Measurements from ENCODE around the gene ATXN1L.
"Not testable (repeated sequence)": the region's sequence is repeated elsewhere in the genome, so short reads cannot be mapped to it uniquely, and the experiment has no call there.

Gene ATXN1L

GRCh38 chr16:71852561-71852960 is 6.8 kb downstream of the ATXN1L start:
- DNase-seq, result no peak

- DNase-seq, result no peak
These were observed 7.6 kb downstream of the ATXN1L start for GRCh38 chr16:71853413-71853812.

- DNase-seq, result no peak
These were observed 8.7 kb downstream of the ATXN1L start for GRCh38 chr16:71854369-71854948.

- no peak for DNase-seq
These were observed 10.3 kb downstream of the ATXN1L start for GRCh38 chr16:71855937-71856662.

- DNase-seq, result no peak
These were observed 14.2 kb downstream of the ATXN1L start for GRCh38 chr16:71859762-71860521.

GRCh38 chr16:71863995-71864394 is 18.2 kb downstream of the ATXN1L start:
- DNase-seq, result no peak

- DNase-seq, result no peak
These were observed 19.5 kb downstream of the ATXN1L start for GRCh38 chr16:71865173-71865863.

GRCh38 chr16:71867175-71867574 is 21.4 kb downstream of the ATXN1L start:
- DNase-seq, result not testable (repeated sequence)

- DNase-seq, result no peak
These were observed 22.2 kb downstream of the ATXN1L start for GRCh38 chr16:71867939-71868338.

- DNase-seq, result no peak
These were observed 23.3 kb downstream of the ATXN1L start for GRCh38 chr16:71869089-71869488.

- no peak for DNase-seq
These were observed 25.0 kb downstream of the ATXN1L start for GRCh38 chr16:71870818-71871217.

- no peak for DNase-seq
These were observed 27.4 kb downstream of the ATXN1L start for GRCh38 chr16:71873199-71873598.

- no peak for DNase-seq
These were observed 33.1 kb downstream of the ATXN1L start for GRCh38 chr16:71878911-71879310.

GRCh38 chr16:71880176-71880575 is 34.4 kb downstream of the ATXN1L start:
- DNase-seq, result no peak

GRCh38 chr16:71882505-71883167 is 36.9 kb downstream of the ATXN1L start:
- peak in 29 of 51 donors; percentile 2 to 66 (median 25) for DNase-seq

GRCh38 chr16:71883168-71883848 is 37.5 kb downstream of the ATXN1L start:
- DNase-seq, result peak in 33 of 51 donors; percentile 3 to 75 (median 41)

- DNase-seq, result peak in 50 of 51 donors; percentile 13 to 84 (median 64)
These were observed 38.3 kb downstream of the ATXN1L start, which contains the start of gene ZNF821 for GRCh38 chr16:71883849-71884638. TSS of gene ZNF821 (minus strand) at chr16:71884182. CDS start at chr16:71879946, 4,236 bp downstream.

- no peak for DNase-seq
These were observed 39.5 kb downstream of the ATXN1L start for GRCh38 chr16:71885261-71885650.

- no peak for DNase-seq
These were observed 43.4 kb downstream of the ATXN1L start for GRCh38 chr16:71889147-71889546.

- DNase-seq, result no peak
These were observed 48.1 kb downstream of the ATXN1L start for GRCh38 chr16:71893888-71894228.
